C4-2B (cell line): Measurements from ENCODE around the gene PLEKHA8.

Experiments
- CTCF ChIP-seq: fragments of 450-650 bp; conservative IDR thresholded peaks from 2 replicates; pipeline ENCODE4 v1.5.1; 2017; ENCODE audit warnings: mild to moderate bottlenecking
- ZFX ChIP-seq: fragments of 450-650 bp; IDR thresholded peaks from 2 replicates; pipeline ENCODE4 v1.6.1; 2017

- TF ChIP-seq CTCF (no peak), ZFX (no peak)
Measured at GRCh38 chr7:30149640-30150272, 121.5 kb downstream of the PLEKHA8 start.
